Measurements from ENCODE around the gene IL36B.

DNA sequence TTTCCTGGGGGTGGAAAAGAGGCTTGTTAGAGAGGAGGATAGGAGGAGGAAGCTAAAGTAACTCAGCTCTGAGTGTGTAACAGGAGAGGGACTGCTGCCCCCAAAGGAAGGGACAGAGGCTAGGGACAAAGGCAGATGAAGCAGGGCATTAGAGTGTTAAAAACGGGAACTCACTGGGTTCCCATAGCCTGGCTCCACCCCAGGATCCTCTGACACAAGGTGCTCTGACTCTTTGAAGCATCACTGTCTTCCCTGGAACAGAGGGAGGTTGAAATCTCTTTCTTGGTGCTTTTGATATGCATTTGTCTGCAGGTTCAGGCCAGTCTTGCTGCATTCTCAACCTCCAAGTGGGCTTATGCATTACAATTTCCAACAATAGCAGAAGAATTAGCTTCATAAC, 24.6 kb downstream of the IL36B start:
- TF ChIP-seq, protein P1, sequence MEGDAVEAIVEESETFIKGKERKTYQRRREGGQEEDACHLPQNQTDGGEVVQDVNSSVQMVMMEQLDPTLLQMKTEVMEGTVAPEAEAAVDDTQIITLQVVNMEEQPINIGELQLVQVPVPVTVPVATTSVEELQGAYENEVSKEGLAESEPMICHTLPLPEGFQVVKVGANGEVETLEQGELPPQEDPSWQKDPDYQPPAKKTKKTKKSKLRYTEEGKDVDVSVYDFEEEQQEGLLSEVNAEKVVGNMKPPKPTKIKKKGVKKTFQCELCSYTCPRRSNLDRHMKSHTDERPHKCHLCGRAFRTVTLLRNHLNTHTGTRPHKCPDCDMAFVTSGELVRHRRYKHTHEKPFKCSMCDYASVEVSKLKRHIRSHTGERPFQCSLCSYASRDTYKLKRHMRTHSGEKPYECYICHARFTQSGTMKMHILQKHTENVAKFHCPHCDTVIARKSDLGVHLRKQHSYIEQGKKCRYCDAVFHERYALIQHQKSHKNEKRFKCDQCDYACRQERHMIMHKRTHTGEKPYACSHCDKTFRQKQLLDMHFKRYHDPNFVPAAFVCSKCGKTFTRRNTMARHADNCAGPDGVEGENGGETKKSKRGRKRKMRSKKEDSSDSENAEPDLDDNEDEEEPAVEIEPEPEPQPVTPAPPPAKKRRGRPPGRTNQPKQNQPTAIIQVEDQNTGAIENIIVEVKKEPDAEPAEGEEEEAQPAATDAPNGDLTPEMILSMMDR (conservative IDR thresholded peaks at IDR 0.05) = no peak
- TF ChIP-seq EZH2 (IDR thresholded peaks at IDR 0.05; ENCODE audit: low read depth) = no peak
